Ishikawa (cell line): Measurements from ENCODE around the gene CFAP77.

Source experiments
- CEBPB ChIP-seq: IDR thresholded peaks from 2 replicates; pipeline ENCODE4 v1.6.1; 2012
- CREB1 ChIP-seq: IDR thresholded peaks from 2 replicates; pipeline ENCODE4 v1.6.1; 2012; ENCODE audit warnings: low read depth
- EGR1 ChIP-seq: IDR thresholded peaks from 2 replicates; pipeline ENCODE4 v1.6.1; 2012
- EP300 ChIP-seq: IDR thresholded peaks from 2 replicates; pipeline ENCODE4 v1.6.1; 2012; ENCODE audit warnings: borderline replicate concordance
- FOXM1 ChIP-seq: IDR thresholded peaks from 2 replicates; pipeline ENCODE4 v1.6.1; 2012; ENCODE audit warnings: low read depth, borderline replicate concordance
- MAX ChIP-seq: IDR thresholded peaks from 2 replicates; pipeline ENCODE4 v1.6.1; 2012
- NFIC ChIP-seq: IDR thresholded peaks from 2 replicates; pipeline ENCODE4 v1.6.1; 2012
- RAD21 ChIP-seq: IDR thresholded peaks from 2 replicates; pipeline ENCODE4 v1.6.1; 2012; ENCODE audit warnings: low read depth
- REST ChIP-seq: IDR thresholded peaks from 2 replicates; pipeline ENCODE4 v1.6.1; 2012; ENCODE audit warnings: low read depth, mild to moderate bottlenecking
- TAF1 ChIP-seq: IDR thresholded peaks from 2 replicates; pipeline ENCODE4 v1.6.1; 2012; ENCODE audit warnings: low read depth, mild to moderate bottlenecking
- TCF12 ChIP-seq: IDR thresholded peaks from 2 replicates; pipeline ENCODE4 v1.6.1; 2012; ENCODE audit warnings: low read depth
- TEAD4 ChIP-seq: IDR thresholded peaks from 2 replicates; pipeline ENCODE4 v1.6.1; 2012
- USF1 ChIP-seq: IDR thresholded peaks from 2 replicates; pipeline ENCODE4 v1.6.1; 2012
- YY1 ChIP-seq: IDR thresholded peaks from 2 replicates; pipeline ENCODE4 v1.6.1; 2012; ENCODE audit warnings: low read depth
- ZBTB7A ChIP-seq: IDR thresholded peaks from 2 replicates; pipeline ENCODE4 v1.6.1; 2012; ENCODE audit warnings: low read depth

Gene CFAP77

GRCh38 chr9:132482196-132482813 lies 72.3 kb downstream of the CFAP77 start:
- TF ChIP-seq REST, result no peak
- TF ChIP-seq EP300, result no peak
- TF ChIP-seq RAD21, result no peak
- no peak for TF ChIP-seq TAF1
- TF ChIP-seq FOXM1, result no peak
- no peak for TF ChIP-seq TEAD4
- no peak for TF ChIP-seq CREB1
- no peak for TF ChIP-seq CEBPB
- TF ChIP-seq USF1, result no peak
- TF ChIP-seq MAX, result no peak
- TF ChIP-seq ZBTB7A, result no peak
- TF ChIP-seq EGR1, result no peak

GRCh38 chr9:132485393-132485792 lies 75.4 kb downstream of the CFAP77 start:
- TF ChIP-seq TCF12, result no peak
- TF ChIP-seq CREB1, result no peak

GRCh38 chr9:132486706-132487350 lies 76.8 kb downstream of the CFAP77 start:
- TF ChIP-seq CEBPB (no peak), REST (no peak), ZBTB7A (no peak), TCF12 (no peak), TAF1 (no peak), USF1 (no peak), YY1 (no peak), TEAD4 (no peak), EGR1 (no peak), NFIC (no peak), FOXM1 (no peak)

GRCh38 chr9:132487351-132487791 lies 77.4 kb downstream of the CFAP77 start:
- no peak for TF ChIP-seq NFIC
- TF ChIP-seq ZBTB7A, result no peak
- no peak for TF ChIP-seq USF1
- no peak for TF ChIP-seq EGR1
- TF ChIP-seq TEAD4, result no peak
- no peak for TF ChIP-seq CREB1
- no peak for TF ChIP-seq YY1
- no peak for TF ChIP-seq REST
- TF ChIP-seq TCF12, result no peak
- no peak for TF ChIP-seq MAX
- TF ChIP-seq EP300, result no peak
- no peak for TF ChIP-seq RAD21
- no peak for TF ChIP-seq TAF1
- no peak for TF ChIP-seq CEBPB
- TF ChIP-seq FOXM1, result no peak
